Measurements from ENCODE around the gene SCT.

GRCh38 chr11:665704-666281 lies 38.8 kb upstream of the SCT start:
- TF ChIP-seq, protein P1, sequence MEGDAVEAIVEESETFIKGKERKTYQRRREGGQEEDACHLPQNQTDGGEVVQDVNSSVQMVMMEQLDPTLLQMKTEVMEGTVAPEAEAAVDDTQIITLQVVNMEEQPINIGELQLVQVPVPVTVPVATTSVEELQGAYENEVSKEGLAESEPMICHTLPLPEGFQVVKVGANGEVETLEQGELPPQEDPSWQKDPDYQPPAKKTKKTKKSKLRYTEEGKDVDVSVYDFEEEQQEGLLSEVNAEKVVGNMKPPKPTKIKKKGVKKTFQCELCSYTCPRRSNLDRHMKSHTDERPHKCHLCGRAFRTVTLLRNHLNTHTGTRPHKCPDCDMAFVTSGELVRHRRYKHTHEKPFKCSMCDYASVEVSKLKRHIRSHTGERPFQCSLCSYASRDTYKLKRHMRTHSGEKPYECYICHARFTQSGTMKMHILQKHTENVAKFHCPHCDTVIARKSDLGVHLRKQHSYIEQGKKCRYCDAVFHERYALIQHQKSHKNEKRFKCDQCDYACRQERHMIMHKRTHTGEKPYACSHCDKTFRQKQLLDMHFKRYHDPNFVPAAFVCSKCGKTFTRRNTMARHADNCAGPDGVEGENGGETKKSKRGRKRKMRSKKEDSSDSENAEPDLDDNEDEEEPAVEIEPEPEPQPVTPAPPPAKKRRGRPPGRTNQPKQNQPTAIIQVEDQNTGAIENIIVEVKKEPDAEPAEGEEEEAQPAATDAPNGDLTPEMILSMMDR (IDR thresholded peaks at IDR 0.05; ENCODE audit: poor library complexity, severe bottlenecking), result no peak
- TF ChIP-seq SMC3 (conservative IDR thresholded peaks at IDR 0.05; ENCODE audit: poor library complexity) (no peak), EZH2 (IDR thresholded peaks at IDR 0.05; ENCODE audit: borderline replicate concordance, insufficient read depth, low read length, poor library complexity, severe bottlenecking) (no peak), EP300 (conservative IDR thresholded peaks at IDR 0.05; ENCODE audit: poor library complexity, severe bottlenecking) (no peak), RAD21 (conservative IDR thresholded peaks at IDR 0.05) (no peak), POLR2AphosphoS5 (IDR thresholded peaks at IDR 0.05) (no peak), MXI1 (conservative IDR thresholded peaks at IDR 0.05; ENCODE audit: poor library complexity, severe bottlenecking) (no peak)
- TF ChIP-seq, protein P2, sequence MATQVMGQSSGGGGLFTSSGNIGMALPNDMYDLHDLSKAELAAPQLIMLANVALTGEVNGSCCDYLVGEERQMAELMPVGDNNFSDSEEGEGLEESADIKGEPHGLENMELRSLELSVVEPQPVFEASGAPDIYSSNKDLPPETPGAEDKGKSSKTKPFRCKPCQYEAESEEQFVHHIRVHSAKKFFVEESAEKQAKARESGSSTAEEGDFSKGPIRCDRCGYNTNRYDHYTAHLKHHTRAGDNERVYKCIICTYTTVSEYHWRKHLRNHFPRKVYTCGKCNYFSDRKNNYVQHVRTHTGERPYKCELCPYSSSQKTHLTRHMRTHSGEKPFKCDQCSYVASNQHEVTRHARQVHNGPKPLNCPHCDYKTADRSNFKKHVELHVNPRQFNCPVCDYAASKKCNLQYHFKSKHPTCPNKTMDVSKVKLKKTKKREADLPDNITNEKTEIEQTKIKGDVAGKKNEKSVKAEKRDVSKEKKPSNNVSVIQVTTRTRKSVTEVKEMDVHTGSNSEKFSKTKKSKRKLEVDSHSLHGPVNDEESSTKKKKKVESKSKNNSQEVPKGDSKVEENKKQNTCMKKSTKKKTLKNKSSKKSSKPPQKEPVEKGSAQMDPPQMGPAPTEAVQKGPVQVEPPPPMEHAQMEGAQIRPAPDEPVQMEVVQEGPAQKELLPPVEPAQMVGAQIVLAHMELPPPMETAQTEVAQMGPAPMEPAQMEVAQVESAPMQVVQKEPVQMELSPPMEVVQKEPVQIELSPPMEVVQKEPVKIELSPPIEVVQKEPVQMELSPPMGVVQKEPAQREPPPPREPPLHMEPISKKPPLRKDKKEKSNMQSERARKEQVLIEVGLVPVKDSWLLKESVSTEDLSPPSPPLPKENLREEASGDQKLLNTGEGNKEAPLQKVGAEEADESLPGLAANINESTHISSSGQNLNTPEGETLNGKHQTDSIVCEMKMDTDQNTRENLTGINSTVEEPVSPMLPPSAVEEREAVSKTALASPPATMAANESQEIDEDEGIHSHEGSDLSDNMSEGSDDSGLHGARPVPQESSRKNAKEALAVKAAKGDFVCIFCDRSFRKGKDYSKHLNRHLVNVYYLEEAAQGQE (IDR thresholded peaks at IDR 0.05; ENCODE audit: borderline replicate concordance), result no peak

Data from neural cell (in vitro differentiated cells).